Ishikawa (cell line): ENCODE results near the gene SYCE3.

Source experiments
- CEBPB ChIP-seq: IDR thresholded peaks from 2 replicates; pipeline ENCODE4 v1.6.1; 2012
- CREB1 ChIP-seq: IDR thresholded peaks from 2 replicates; pipeline ENCODE4 v1.6.1; 2012; ENCODE audit warnings: low read depth
- EGR1 ChIP-seq: IDR thresholded peaks from 2 replicates; pipeline ENCODE4 v1.6.1; 2012
- EP300 ChIP-seq: IDR thresholded peaks from 2 replicates; pipeline ENCODE4 v1.6.1; 2012; ENCODE audit warnings: borderline replicate concordance
- FOXM1 ChIP-seq: IDR thresholded peaks from 2 replicates; pipeline ENCODE4 v1.6.1; 2012; ENCODE audit warnings: low read depth, borderline replicate concordance
- NFIC ChIP-seq: IDR thresholded peaks from 2 replicates; pipeline ENCODE4 v1.6.1; 2012
- RAD21 ChIP-seq: IDR thresholded peaks from 2 replicates; pipeline ENCODE4 v1.6.1; 2012; ENCODE audit warnings: low read depth
- TAF1 ChIP-seq: IDR thresholded peaks from 2 replicates; pipeline ENCODE4 v1.6.1; 2012; ENCODE audit warnings: low read depth, mild to moderate bottlenecking
- TCF12 ChIP-seq: IDR thresholded peaks from 2 replicates; pipeline ENCODE4 v1.6.1; 2012; ENCODE audit warnings: low read depth
- TEAD4 ChIP-seq: IDR thresholded peaks from 2 replicates; pipeline ENCODE4 v1.6.1; 2012
- YY1 ChIP-seq: IDR thresholded peaks from 2 replicates; pipeline ENCODE4 v1.6.1; 2012; ENCODE audit warnings: low read depth
- ZBTB7A ChIP-seq: IDR thresholded peaks from 2 replicates; pipeline ENCODE4 v1.6.1; 2012; ENCODE audit warnings: low read depth
- TF ChIP-seq, protein P1 (sequence below): IDR thresholded peaks from 2 replicates; pipeline ENCODE4 v1.6.1; 2012
- TF ChIP-seq, protein P2 (sequence below): IDR thresholded peaks from 2 replicates; pipeline ENCODE4 v1.6.1; 2012
- TF ChIP-seq, protein P3 (sequence below): IDR thresholded peaks from 2 replicates; pipeline ENCODE4 v1.6.1; 2012; ENCODE audit warnings: low read depth, mild to moderate bottlenecking

SYCE3 gene

DNA sequence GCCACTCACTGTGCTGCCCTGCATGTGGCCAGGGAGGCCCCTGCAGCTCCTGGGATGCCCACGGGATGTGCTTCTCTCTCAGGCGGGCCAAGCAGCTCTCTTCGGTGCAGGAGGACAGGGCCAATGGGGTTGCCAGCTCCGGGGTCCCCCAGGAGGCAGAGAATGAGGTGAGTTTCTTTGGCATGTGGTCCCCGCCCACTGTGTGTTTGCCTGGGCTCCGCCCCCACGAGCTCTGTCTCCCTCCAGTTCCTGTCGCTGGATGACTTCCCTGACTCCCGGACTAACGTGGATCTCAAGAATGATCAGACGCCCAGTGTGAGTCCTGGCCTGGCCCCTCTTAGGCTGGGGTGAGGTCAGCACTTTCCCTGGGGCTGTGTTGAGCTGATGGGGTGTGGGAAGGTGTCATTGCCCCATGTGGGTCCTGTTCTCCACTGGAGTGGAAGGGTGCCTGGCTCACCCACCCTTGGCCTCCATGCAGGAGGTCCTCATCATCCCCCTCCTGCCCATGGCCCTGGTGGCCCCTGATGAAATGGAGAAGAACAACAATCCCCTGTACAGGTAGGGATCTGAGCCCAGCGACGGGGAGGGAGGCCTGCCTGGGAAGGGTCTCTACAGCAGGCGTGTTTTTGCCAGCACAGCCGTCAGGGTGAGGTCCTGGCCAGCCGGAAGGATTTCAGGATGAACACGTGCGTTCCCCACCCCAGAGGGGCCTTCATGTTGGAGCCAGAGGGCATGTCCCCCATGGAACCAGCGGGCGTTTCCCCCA, 45.0 kb downstream of the SYCE3 start:
- TF ChIP-seq ZBTB7A = no peak
- TF ChIP-seq, protein P1, sequence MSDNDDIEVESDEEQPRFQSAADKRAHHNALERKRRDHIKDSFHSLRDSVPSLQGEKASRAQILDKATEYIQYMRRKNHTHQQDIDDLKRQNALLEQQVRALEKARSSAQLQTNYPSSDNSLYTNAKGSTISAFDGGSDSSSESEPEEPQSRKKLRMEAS = no peak
- TF ChIP-seq TCF12 = no peak
- TF ChIP-seq, protein P2, sequence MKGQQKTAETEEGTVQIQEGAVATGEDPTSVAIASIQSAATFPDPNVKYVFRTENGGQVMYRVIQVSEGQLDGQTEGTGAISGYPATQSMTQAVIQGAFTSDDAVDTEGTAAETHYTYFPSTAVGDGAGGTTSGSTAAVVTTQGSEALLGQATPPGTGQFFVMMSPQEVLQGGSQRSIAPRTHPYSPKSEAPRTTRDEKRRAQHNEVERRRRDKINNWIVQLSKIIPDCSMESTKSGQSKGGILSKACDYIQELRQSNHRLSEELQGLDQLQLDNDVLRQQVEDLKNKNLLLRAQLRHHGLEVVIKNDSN = no peak
- no peak for TF ChIP-seq TAF1
- TF ChIP-seq, protein P3, sequence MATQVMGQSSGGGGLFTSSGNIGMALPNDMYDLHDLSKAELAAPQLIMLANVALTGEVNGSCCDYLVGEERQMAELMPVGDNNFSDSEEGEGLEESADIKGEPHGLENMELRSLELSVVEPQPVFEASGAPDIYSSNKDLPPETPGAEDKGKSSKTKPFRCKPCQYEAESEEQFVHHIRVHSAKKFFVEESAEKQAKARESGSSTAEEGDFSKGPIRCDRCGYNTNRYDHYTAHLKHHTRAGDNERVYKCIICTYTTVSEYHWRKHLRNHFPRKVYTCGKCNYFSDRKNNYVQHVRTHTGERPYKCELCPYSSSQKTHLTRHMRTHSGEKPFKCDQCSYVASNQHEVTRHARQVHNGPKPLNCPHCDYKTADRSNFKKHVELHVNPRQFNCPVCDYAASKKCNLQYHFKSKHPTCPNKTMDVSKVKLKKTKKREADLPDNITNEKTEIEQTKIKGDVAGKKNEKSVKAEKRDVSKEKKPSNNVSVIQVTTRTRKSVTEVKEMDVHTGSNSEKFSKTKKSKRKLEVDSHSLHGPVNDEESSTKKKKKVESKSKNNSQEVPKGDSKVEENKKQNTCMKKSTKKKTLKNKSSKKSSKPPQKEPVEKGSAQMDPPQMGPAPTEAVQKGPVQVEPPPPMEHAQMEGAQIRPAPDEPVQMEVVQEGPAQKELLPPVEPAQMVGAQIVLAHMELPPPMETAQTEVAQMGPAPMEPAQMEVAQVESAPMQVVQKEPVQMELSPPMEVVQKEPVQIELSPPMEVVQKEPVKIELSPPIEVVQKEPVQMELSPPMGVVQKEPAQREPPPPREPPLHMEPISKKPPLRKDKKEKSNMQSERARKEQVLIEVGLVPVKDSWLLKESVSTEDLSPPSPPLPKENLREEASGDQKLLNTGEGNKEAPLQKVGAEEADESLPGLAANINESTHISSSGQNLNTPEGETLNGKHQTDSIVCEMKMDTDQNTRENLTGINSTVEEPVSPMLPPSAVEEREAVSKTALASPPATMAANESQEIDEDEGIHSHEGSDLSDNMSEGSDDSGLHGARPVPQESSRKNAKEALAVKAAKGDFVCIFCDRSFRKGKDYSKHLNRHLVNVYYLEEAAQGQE = no peak
- no peak for TF ChIP-seq EGR1
- no peak for TF ChIP-seq FOXM1

DNA sequence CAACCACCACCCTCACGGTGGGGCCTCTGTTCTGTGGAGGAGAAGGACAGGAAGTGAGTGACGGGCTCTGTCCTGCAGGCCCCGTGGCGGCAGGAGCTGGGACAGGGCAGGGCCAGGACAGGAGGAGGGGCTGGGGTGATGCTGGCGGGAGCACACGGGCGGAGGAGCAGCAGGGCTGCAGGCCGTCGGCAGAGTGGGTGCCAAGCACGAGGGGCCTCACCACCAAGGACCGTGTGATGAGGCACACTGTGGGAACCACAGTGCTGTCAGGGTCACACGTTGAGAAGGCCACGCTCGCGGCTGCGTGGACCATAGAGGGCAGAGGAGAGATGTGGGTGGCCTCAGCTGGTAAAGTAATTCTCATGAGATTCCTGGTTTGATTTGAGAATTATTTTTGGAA, 45.8 kb downstream of the SYCE3 start:
- TF ChIP-seq ZBTB7A = no peak
- TF ChIP-seq FOXM1 = no peak

DNA sequence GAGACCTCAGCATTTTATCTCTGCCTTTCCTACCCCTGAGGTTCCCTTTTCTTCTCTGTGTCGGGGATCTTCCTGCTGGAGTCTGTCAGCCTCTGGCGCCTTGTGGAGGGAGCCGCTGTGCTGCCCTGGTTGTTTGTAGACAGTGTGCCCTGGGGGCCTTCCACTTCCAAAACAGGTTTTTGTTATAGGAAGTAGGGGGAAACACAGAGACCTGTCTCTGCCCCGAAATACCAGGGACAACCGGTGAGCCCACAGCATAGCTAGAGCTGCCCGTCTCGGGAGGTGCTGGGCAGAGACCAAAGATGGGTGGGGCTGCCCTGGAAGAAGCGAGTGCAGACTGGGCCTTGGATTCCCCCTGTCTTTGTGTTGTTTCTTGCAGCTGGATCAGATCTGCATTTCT, 46.7 kb downstream of the SYCE3 start:
- TF ChIP-seq RAD21 (no peak), TAF1 (no peak), FOXM1 (no peak), TCF12 (no peak), EGR1 (no peak)
- TF ChIP-seq, protein P3 = no peak

DNA sequence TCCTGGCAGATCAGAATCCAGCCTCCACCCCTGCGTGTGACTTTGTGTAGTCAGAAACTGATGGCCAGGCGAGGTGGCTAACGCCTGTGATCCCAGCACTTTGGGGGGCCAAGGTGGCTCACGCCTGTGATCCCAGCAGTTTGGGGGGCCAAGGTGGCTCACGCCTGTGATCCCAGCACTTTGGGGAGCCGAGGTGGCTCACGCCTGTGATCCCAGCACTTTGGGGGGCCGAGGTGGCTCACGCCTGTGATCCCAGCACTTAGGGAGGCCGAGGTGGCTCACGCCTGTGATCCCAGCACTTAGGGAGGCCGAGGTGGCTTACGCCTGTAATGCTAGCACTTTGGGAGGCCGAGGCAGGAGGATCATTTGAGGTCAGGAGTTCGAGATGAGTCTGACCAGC, 49.5 kb downstream of the SYCE3 start:
- no peak for TF ChIP-seq CEBPB
- TF ChIP-seq EGR1 = no peak

DNA sequence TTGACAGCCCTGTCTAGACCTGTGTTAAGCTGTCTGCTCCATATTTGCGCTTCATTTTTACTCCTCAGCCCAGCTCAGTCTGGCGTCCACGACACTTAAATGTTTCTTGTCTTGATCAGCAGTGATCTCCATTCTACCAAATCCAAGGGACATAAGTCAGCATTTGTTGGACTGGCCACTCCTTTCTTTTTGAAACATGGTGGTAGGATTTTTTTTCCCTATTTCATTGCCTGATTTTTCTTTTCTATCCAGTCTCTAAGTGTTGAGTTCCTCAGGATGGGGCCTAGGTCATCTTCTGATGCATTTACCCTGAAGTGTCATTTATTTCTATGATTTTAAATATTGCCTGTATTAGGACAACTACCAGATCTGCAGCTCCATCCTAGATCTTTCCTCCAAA, 53.8 kb downstream of the SYCE3 start:
- TF ChIP-seq TEAD4 = no peak

DNA sequence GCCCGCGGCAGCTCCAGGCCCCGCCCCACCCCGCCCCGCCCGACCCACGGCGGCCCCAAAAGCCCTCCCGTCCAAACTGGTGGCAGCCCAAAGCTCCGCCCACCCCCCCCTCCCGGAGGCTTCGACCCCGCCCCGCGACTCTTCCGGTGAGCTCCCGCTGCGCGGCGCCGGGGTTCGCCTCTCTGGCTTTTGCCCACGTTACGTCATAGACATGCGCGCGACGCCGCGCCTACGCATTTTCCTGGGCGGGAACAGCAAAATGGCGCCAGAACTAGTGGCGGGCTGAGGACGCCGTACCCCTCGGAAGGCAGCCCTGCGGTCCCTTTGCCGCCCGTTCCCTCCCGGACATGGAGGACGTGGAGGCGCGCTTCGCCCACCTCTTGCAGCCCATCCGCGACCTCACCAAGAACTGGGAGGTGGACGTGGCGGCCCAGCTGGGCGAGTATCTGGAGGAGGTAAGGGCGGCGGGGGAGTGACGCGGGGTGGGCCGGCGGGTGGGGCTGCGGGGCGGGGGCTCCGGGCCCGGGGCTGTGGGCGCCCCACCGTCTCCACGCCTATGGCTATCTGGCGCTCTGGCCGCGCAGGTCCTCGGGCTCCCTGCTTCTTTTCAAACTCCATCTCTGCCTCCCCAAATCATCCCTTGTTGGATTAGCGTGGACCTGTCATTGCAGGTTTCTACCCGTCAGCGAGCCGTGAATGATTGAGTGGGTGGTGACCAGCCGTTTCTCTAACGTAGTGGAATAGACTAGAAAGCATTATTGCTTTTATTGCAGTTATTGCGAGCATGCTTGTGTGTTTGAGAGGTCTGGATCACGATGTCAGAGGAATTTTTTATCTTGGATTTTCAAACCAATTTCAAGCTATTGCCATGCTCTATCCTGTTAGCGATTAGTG, 54.5 kb downstream of the SYCE3 start, which contains the start of gene NCAPH2:
Gene NCAPH2, plus strand, starts transcription at position 234 of the 894 bp plus-strand sequence. Its CDS starts 114 bp downstream, at position 348.
- TF ChIP-seq NFIC = peak; percentile 53
- TF ChIP-seq CREB1 = peak; percentile 99
- TF ChIP-seq RAD21 = no peak
- TF ChIP-seq, protein P3 = no peak
- peak; percentile 95 for TF ChIP-seq TAF1
- peak; percentile 91 for TF ChIP-seq EGR1
- no peak for TF ChIP-seq FOXM1
- peak; percentile 97 for TF ChIP-seq YY1
- TF ChIP-seq TEAD4 = peak; percentile 50; the same call in 1 of the 2 replicates
- peak; percentile 76; the same call in 1 of the 2 replicates for TF ChIP-seq TCF12
- TF ChIP-seq EP300 = 0 out of 2 replicates have a peak, but pooled peaks have one; percentile 23
- peak; percentile 28; the same call in 1 of the 2 replicates for TF ChIP-seq CEBPB
- TF ChIP-seq, protein P1 = peak; percentile 85
- TF ChIP-seq, protein P2 = peak; percentile 40; the same call in 1 of the 2 replicates
- TF ChIP-seq ZBTB7A = peak; percentile 49; the same call in 1 of the 2 replicates
